Peyer's patch (tissue), 4 donors: ENCODE measurements around the gene CDH24.

Source experiments
- POLR2A ChIP-seq, 2 donors: fragments of 450-650 bp; IDR thresholded peaks; one replicate each; pipeline ENCODE4 v1.5.1; 2017; ENCODE audit warnings: antibody characterized with exemption in 2 of 2, mild to moderate bottlenecking in 2 of 2, moderate library complexity in 2 of 2
- TF ChIP-seq, protein P1 (sequence below), 6 experiments: fragments of 450-650 bp in 4 of 6; fragments of 200-600 bp in 2 of 6; sonication (generic) in 1 of 6; IDR thresholded peaks; one replicate each; pipeline ENCODE4 v1.5.1; 2017 to 2019; ENCODE audit warnings: antibody characterized with exemption in 6 of 6, mild to moderate bottlenecking in 3 of 6, moderate library complexity in 1 of 6

DNA sequence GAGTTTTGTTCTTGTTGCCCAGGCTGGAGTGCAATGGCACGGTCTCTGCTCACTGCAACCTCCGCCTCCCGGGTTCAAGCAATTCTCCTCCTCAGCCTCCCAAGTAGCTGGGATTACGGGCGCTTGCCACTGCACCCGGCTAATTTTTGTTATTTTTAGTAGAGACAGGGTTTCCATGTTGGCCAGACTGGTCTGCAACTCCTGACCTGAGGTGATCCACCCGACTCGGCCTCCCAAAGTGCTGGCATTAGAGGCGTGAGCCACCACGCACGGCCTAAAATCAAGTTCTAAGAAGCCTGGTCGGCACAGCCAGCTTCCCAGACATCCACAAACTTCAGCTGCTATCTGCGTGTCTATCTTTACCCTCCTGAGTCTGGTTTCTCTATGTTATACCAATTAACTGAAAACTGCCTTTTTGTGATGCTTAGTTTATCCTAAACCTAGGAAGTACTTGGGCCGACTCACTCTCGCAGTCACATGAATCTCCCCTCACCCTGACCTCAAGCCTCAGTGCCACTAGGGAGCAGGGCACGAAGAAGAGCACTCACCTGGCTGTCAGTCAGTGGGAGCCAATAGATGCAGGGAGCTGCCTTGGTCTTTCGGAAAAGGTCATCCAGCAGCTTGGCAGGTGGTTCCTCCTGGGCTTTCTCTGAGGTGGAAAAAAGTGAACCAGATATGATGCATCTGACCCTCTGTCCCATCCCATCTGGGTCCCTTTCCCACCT, 3.4 kb upstream of the CDH24 start:
- TF ChIP-seq, protein P1, sequence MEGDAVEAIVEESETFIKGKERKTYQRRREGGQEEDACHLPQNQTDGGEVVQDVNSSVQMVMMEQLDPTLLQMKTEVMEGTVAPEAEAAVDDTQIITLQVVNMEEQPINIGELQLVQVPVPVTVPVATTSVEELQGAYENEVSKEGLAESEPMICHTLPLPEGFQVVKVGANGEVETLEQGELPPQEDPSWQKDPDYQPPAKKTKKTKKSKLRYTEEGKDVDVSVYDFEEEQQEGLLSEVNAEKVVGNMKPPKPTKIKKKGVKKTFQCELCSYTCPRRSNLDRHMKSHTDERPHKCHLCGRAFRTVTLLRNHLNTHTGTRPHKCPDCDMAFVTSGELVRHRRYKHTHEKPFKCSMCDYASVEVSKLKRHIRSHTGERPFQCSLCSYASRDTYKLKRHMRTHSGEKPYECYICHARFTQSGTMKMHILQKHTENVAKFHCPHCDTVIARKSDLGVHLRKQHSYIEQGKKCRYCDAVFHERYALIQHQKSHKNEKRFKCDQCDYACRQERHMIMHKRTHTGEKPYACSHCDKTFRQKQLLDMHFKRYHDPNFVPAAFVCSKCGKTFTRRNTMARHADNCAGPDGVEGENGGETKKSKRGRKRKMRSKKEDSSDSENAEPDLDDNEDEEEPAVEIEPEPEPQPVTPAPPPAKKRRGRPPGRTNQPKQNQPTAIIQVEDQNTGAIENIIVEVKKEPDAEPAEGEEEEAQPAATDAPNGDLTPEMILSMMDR (IDR thresholded peaks at IDR 0.05) = no peak
- TF ChIP-seq POLR2A (IDR thresholded peaks at IDR 0.05) = no peak
